GM23338 (cell line): ENCODE data around the gene MTHFD1L. TPM values are rescaled to one million over a fixed set of nuclear protein-coding genes. Genes with fewer than 3 reads are reported as not detected.

Experiments
- ATAC-seq: fragments of 200-7000 bp; cut with Tn5 transposase; 3 replicates; pipeline ENCODE4 v1.9.1; 2020
- DNase-seq: peaks from one replicate; pipeline ENCODE4 v3.0.0-alpha.2; 2015; ENCODE audit warnings: low spot score
- H2AFZ ChIP-seq: fragments of 200-600 bp; sonication (generic); 2 replicates; pipeline ENCODE4 v1.8.0; 2016; ENCODE audit warnings: antibody characterized with exemption, mild to moderate bottlenecking, moderate library complexity
- H3F3A ChIP-seq: fragments of 200-600 bp; sonication (generic); replicated peaks from 2 replicates; pipeline ENCODE4 v1.8.0; 2017; ENCODE audit warnings: antibody characterized with exemption, mixed run types, low read depth
- H3K27ac ChIP-seq: fragments of 200-600 bp; sonication (generic); 2 replicates; pipeline ENCODE4 v1.6.1; 2016; ENCODE audit warnings: low read depth
- H3K27me3 ChIP-seq: fragments of 200-600 bp; sonication (generic); 2 replicates; pipeline ENCODE4 v1.8.0; 2016; ENCODE audit warnings: mild to moderate bottlenecking, mixed run types, moderate library complexity; ENCODE audit not compliant: insufficient read depth
- H3K36me3 ChIP-seq: fragments of 200-600 bp; sonication (generic); 2 replicates; pipeline ENCODE4 v1.8.0; 2016; ENCODE audit warnings: mild to moderate bottlenecking; ENCODE audit not compliant: insufficient read depth
- H3K4me1 ChIP-seq: fragments of 200-600 bp; sonication (generic); 2 replicates; pipeline ENCODE4 v1.8.0; 2016; ENCODE audit warnings: mild to moderate bottlenecking, moderate library complexity; ENCODE audit not compliant: insufficient read depth
- H3K4me2 ChIP-seq: fragments of 200-600 bp; sonication (generic); 2 replicates; pipeline ENCODE4 v1.7.1; 2017; ENCODE audit warnings: mixed run types
- H3K4me3 ChIP-seq: fragments of 200-600 bp; sonication (generic); 2 replicates; pipeline ENCODE4 v1.6.1; 2016; ENCODE audit warnings: mixed run types
- H3K79me2 ChIP-seq: fragments of 200-600 bp; sonication (generic); replicated peaks from 2 replicates; pipeline ENCODE4 v1.8.0; 2017; ENCODE audit warnings: mild to moderate bottlenecking; ENCODE audit not compliant: insufficient read depth
- H3K9me2 ChIP-seq: fragments of 200-600 bp; sonication (generic); 2 replicates; pipeline ENCODE4 v1.8.0; 2017; ENCODE audit not compliant: insufficient read depth
- H4K20me1 ChIP-seq: fragments of 200-600 bp; sonication (generic); replicated peaks from 2 replicates; pipeline ENCODE4 v1.8.0; 2017; ENCODE audit warnings: mild to moderate bottlenecking; ENCODE audit not compliant: insufficient read depth
- H3K27ac Mint-ChIP-seq: 2 replicates; pipeline ENCODE4 v1.8.0; 2020; ENCODE audit warnings: inconsistent platforms, mild to moderate bottlenecking, moderate library complexity, mixed read lengths
- H3K27me3 Mint-ChIP-seq: 3 replicates; pipeline ENCODE4 v1.8.0; 2022; ENCODE audit warnings: low read depth, mild to moderate bottlenecking, moderate library complexity, mixed read lengths, inconsistent platforms; ENCODE audit not compliant: insufficient read depth, poor library complexity
- H3K36me3 Mint-ChIP-seq: 3 replicates; pipeline ENCODE4 v1.8.0; 2021; ENCODE audit warnings: low read depth, mild to moderate bottlenecking, inconsistent platforms, moderate library complexity, mixed read lengths
- H3K4me1 Mint-ChIP-seq: 3 replicates; pipeline ENCODE4 v1.8.0; 2020; ENCODE audit warnings: mild to moderate bottlenecking, inconsistent platforms, mixed read lengths
- H3K4me3 Mint-ChIP-seq: 3 replicates; pipeline ENCODE4 v1.8.0; 2021; ENCODE audit warnings: moderate library complexity, mild to moderate bottlenecking, inconsistent platforms, mixed read lengths
- H3K9me3 Mint-ChIP-seq: 3 replicates; pipeline ENCODE4 v1.8.0; 2020; ENCODE audit warnings: moderate library complexity, mild to moderate bottlenecking, inconsistent platforms, mixed read lengths
- CREB1 ChIP-seq: fragments of 250-450 bp; sonication (Bioruptor Pico); IDR thresholded peaks from 2 replicates; pipeline ENCODE4 v1.5.0; 2020; ENCODE audit warnings: low read depth, mild to moderate bottlenecking, moderate library complexity
- CTCF ChIP-seq, 2 experiments: fragments of 200-600 bp in 1 of 2; sonication (generic) in 1 of 2; conservative IDR thresholded peaks; 2 replicates each; pipeline versions ENCODE4 v1.5.1 to v1.6.1; 2016 to 2017; ENCODE audit warnings: antibody characterized with exemption in 2 of 2, low read depth in 2 of 2, mild to moderate bottlenecking in 2 of 2, moderate library complexity in 1 of 2
- EZH2 ChIP-seq: fragments of 200-600 bp; sonication (generic); IDR thresholded peaks from one replicate; pipeline ENCODE4 v1.8.0; 2017; ENCODE audit warnings: antibody characterized with exemption, mild to moderate bottlenecking, low read depth; ENCODE audit not compliant: unreplicated experiment
- EZH2phosphoT487 ChIP-seq: fragments of 200-600 bp; sonication (generic); IDR thresholded peaks from one replicate; pipeline ENCODE4 v1.8.1; 2018; ENCODE audit warnings: antibody characterized with exemption; ENCODE audit not compliant: unreplicated experiment
- JUNB ChIP-seq: IDR thresholded peaks from one replicate; pipeline ENCODE4 v1.6.1; 2016; ENCODE audit warnings: antibody characterized with exemption; ENCODE audit not compliant: unreplicated experiment
- NANOG ChIP-seq: IDR thresholded peaks from 2 replicates; pipeline ENCODE4 v1.6.1; 2016; ENCODE audit warnings: antibody characterized with exemption, borderline replicate concordance
- POLR2AphosphoS5 ChIP-seq: IDR thresholded peaks from 2 replicates; pipeline ENCODE4 v1.6.1; 2016; ENCODE audit warnings: antibody characterized with exemption, low read depth
- STAT1 ChIP-seq: IDR thresholded peaks from one replicate; pipeline ENCODE4 v1.6.1; 2016; ENCODE audit warnings: antibody characterized with exemption; ENCODE audit not compliant: unreplicated experiment
- ZNF331 ChIP-seq: fragments of 250-450 bp; sonication (Bioruptor Pico); IDR thresholded peaks from 2 replicates; pipeline ENCODE4 v1.5.0; 2020; ENCODE audit warnings: low read depth, mild to moderate bottlenecking, moderate library complexity
- ZNF462 ChIP-seq: fragments of 250-450 bp; sonication (Bioruptor Pico); IDR thresholded peaks from 2 replicates; pipeline ENCODE4 v1.5.0; 2020; ENCODE audit warnings: mild to moderate bottlenecking, moderate library complexity
- polyA plus RNA-seq: library from polyadenylated mRNA; unstranded; fragments of >200 nt; fragmentation: Nextera tagmentation; extraction: Ambion mirVana; gene quantifications from 2 replicates; pipeline ENCODE4 v1.2.1, GENCODE V29; 2016
- total RNA-seq: library from RNA; depleted of rRNA; stranded (reverse); fragments of >200 nt; shearing (Covaris generic); gene quantifications from 2 replicates; pipeline ENCODE4 v1.2.3, GENCODE V29; 2014
- TF ChIP-seq, protein P1 (sequence below): IDR thresholded peaks from one replicate; pipeline ENCODE4 v1.6.1; 2018; ENCODE audit warnings: antibody characterized with exemption; ENCODE audit not compliant: unreplicated experiment

Gene MTHFD1L
- total and polyA plus RNA-seq, 2 experiments from 2014 or later: 53.2 to 66.8 TPM

GRCh38 chr6:150881911-150882481, 16.5 kb downstream of the MTHFD1L start:
- H3F3A ChIP-seq: peaks cover 7% of the 10 kb centered on the region
- H3K36me3 Mint-ChIP-seq: peaks cover 88% of the 10 kb centered on the region

GRCh38 chr6:150883521-150883920, 18.0 kb downstream of the MTHFD1L start:
- Histone ChIP-seq H2AFZ (no peak overlapping the region), H3K4me2 (no peak overlapping the region), H3K27ac (no peak overlapping the region), H3K4me1 (peaks cover 5% of the 10 kb centered on the region; the same call in 1 of the 2 replicates), H3F3A (no peaks in the 10 kb centered on the region), H3K36me3 (peaks cover 35% of the 10 kb centered on the region), H3K9me2 (no peaks in the 10 kb centered on the region), H3K4me3 (no peak overlapping the region), H3K79me2 (peaks cover 35% of the 10 kb centered on the region), H3K27me3 (no peaks in the 10 kb centered on the region), H4K20me1 (peaks cover 6% of the 10 kb centered on the region; the same call in 1 of the 2 replicates)
- no peak for DNase-seq
- Mint-ChIP-seq H3K4me3 (no peak overlapping the region), H3K27ac (no peak overlapping the region), H3K9me3 (no peaks in the 10 kb centered on the region), H3K4me1 (peaks cover 18% of the 10 kb centered on the region), H3K27me3 (no peaks in the 10 kb centered on the region), H3K36me3 (peaks cover 91% of the 10 kb centered on the region)
- no peak for ATAC-seq
- no peak for TF ChIP-seq POLR2AphosphoS5
- TF ChIP-seq EZH2phosphoT487: no peak
- TF ChIP-seq STAT1: no peak
- no peak for TF ChIP-seq ZNF462
- TF ChIP-seq ZNF331 (CRISPR knock-in tag): no peak
- no peak for TF ChIP-seq JUNB
- no peak for TF ChIP-seq EZH2
- TF ChIP-seq, protein P1, sequence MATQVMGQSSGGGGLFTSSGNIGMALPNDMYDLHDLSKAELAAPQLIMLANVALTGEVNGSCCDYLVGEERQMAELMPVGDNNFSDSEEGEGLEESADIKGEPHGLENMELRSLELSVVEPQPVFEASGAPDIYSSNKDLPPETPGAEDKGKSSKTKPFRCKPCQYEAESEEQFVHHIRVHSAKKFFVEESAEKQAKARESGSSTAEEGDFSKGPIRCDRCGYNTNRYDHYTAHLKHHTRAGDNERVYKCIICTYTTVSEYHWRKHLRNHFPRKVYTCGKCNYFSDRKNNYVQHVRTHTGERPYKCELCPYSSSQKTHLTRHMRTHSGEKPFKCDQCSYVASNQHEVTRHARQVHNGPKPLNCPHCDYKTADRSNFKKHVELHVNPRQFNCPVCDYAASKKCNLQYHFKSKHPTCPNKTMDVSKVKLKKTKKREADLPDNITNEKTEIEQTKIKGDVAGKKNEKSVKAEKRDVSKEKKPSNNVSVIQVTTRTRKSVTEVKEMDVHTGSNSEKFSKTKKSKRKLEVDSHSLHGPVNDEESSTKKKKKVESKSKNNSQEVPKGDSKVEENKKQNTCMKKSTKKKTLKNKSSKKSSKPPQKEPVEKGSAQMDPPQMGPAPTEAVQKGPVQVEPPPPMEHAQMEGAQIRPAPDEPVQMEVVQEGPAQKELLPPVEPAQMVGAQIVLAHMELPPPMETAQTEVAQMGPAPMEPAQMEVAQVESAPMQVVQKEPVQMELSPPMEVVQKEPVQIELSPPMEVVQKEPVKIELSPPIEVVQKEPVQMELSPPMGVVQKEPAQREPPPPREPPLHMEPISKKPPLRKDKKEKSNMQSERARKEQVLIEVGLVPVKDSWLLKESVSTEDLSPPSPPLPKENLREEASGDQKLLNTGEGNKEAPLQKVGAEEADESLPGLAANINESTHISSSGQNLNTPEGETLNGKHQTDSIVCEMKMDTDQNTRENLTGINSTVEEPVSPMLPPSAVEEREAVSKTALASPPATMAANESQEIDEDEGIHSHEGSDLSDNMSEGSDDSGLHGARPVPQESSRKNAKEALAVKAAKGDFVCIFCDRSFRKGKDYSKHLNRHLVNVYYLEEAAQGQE: no peak
- TF ChIP-seq CREB1 (CRISPR knock-in tag): no peak
- no peak for TF ChIP-seq CTCF (conservative IDR thresholded peaks at IDR 0.05; ENCODE audit: low read depth in 2 of 2)

More at GRCh38 chr6:150881911-150882481, 16.5 kb downstream of the MTHFD1L start:
- Histone ChIP-seq H2AFZ (no peak overlapping the region), H4K20me1 (peaks cover 14% of the 10 kb centered on the region; the same call in 1 of the 2 replicates), H3K4me2 (no peak overlapping the region), H3K4me3 (no peak overlapping the region), H3K27me3 (no peaks in the 10 kb centered on the region), H3K79me2 (peaks cover 46% of the 10 kb centered on the region), H3K9me2 (no peaks in the 10 kb centered on the region), H3K36me3 (peaks cover 22% of the 10 kb centered on the region), H3K4me1 (peaks cover 16% of the 10 kb centered on the region), H3K27ac (peak overlapping the region; percentile 39; the same call in 1 of the 2 replicates)
- no peak for TF ChIP-seq NANOG
- peaks cover 2% of the 10 kb centered on the region for H3K27me3 Mint-ChIP-seq
- no peak for DNase-seq
- no peak for ATAC-seq
- H3K4me1 Mint-ChIP-seq: peaks cover 32% of the 10 kb centered on the region
- H3K4me3 Mint-ChIP-seq: no peak overlapping the region
- no peaks in the 10 kb centered on the region for H3K9me3 Mint-ChIP-seq
- H3K27ac Mint-ChIP-seq: 0 out of 2 replicates have a peak overlapping the region, but pooled peaks have one; percentile 0
